ENCODE data around the gene GLCCI1.

DNA sequence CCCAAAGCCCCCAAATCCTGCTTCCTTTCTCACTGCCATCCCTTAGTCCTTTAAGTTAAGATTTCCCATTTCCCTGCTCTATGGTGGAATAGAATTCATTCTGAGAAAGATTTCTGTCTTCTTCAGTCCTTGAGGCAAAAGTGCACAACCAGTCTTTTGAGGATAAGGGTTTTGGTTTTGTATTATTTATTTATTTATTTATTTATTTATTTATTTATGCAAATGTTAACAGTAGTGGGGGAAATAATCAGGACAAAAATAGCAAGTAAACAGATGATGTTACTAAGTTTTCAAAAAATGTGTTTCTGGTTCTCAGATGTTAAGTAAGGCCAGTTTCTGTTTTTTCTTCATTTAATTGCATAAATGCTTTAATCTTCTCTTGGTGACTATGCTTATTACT, 84.2 kb downstream of the GLCCI1 start:
- TF ChIP-seq, protein P1, sequence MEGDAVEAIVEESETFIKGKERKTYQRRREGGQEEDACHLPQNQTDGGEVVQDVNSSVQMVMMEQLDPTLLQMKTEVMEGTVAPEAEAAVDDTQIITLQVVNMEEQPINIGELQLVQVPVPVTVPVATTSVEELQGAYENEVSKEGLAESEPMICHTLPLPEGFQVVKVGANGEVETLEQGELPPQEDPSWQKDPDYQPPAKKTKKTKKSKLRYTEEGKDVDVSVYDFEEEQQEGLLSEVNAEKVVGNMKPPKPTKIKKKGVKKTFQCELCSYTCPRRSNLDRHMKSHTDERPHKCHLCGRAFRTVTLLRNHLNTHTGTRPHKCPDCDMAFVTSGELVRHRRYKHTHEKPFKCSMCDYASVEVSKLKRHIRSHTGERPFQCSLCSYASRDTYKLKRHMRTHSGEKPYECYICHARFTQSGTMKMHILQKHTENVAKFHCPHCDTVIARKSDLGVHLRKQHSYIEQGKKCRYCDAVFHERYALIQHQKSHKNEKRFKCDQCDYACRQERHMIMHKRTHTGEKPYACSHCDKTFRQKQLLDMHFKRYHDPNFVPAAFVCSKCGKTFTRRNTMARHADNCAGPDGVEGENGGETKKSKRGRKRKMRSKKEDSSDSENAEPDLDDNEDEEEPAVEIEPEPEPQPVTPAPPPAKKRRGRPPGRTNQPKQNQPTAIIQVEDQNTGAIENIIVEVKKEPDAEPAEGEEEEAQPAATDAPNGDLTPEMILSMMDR (IDR thresholded peaks at IDR 0.05; ENCODE audit: poor library complexity, severe bottlenecking) = no peak
- TF ChIP-seq MXI1 (conservative IDR thresholded peaks at IDR 0.05; ENCODE audit: poor library complexity, severe bottlenecking) (no peak), SMC3 (conservative IDR thresholded peaks at IDR 0.05; ENCODE audit: poor library complexity) (no peak), POLR2AphosphoS5 (IDR thresholded peaks at IDR 0.05) (no peak), EZH2 (IDR thresholded peaks at IDR 0.05; ENCODE audit: borderline replicate concordance, insufficient read depth, low read length, poor library complexity, severe bottlenecking) (no peak), RAD21 (conservative IDR thresholded peaks at IDR 0.05) (no peak)
- TF ChIP-seq, protein P2, sequence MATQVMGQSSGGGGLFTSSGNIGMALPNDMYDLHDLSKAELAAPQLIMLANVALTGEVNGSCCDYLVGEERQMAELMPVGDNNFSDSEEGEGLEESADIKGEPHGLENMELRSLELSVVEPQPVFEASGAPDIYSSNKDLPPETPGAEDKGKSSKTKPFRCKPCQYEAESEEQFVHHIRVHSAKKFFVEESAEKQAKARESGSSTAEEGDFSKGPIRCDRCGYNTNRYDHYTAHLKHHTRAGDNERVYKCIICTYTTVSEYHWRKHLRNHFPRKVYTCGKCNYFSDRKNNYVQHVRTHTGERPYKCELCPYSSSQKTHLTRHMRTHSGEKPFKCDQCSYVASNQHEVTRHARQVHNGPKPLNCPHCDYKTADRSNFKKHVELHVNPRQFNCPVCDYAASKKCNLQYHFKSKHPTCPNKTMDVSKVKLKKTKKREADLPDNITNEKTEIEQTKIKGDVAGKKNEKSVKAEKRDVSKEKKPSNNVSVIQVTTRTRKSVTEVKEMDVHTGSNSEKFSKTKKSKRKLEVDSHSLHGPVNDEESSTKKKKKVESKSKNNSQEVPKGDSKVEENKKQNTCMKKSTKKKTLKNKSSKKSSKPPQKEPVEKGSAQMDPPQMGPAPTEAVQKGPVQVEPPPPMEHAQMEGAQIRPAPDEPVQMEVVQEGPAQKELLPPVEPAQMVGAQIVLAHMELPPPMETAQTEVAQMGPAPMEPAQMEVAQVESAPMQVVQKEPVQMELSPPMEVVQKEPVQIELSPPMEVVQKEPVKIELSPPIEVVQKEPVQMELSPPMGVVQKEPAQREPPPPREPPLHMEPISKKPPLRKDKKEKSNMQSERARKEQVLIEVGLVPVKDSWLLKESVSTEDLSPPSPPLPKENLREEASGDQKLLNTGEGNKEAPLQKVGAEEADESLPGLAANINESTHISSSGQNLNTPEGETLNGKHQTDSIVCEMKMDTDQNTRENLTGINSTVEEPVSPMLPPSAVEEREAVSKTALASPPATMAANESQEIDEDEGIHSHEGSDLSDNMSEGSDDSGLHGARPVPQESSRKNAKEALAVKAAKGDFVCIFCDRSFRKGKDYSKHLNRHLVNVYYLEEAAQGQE (IDR thresholded peaks at IDR 0.05; ENCODE audit: borderline replicate concordance) = no peak
